HUDEP-2 (cell line): ENCODE data around the gene HOXC11.

Source experiments
- DNase-seq, 76 experiments: peaks; one replicate each; lab custom pipeline; 2025; ENCODE audit not compliant: unreplicated experiment in 76 of 76; lab: John Stamatoyannopoulos, UW

HOXC11 gene

DNA sequence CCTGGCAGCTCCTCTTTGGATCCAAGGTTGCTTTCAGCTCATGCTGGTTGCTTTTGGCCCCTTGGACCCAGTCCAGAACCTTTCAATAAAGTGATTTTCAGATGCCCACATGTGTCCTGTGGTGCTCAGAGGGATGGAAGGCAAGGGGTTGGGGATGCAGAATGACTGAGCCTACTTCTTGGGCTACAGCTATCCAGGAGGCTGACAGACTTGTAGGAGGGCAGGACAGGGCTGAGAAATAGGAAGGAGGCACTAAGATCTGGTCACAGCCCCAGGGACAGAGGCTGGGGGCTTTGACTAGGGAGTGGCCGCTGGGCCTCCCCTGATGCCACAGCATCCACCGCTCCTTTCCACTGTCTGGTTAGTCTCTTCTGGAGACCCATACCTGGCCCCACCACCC, 1.2 kb upstream of the HOXC11 start:
- no peak for DNase-seq

GRCh38 chr12:53972152-53972702, 699 bp upstream of the HOXC11 start:
- no peak for DNase-seq

GRCh38 chr12:53973236-53974042, 513 bp downstream of the HOXC11 start:
- DNase-seq, result no peak

GRCh38 chr12:53974084-53975063, 1.4 kb downstream of the HOXC11 start, which contains the start of gene HOTAIR:
HOTAIR (minus strand) TSS chr12:53974954.
- no peak for DNase-seq

DNA sequence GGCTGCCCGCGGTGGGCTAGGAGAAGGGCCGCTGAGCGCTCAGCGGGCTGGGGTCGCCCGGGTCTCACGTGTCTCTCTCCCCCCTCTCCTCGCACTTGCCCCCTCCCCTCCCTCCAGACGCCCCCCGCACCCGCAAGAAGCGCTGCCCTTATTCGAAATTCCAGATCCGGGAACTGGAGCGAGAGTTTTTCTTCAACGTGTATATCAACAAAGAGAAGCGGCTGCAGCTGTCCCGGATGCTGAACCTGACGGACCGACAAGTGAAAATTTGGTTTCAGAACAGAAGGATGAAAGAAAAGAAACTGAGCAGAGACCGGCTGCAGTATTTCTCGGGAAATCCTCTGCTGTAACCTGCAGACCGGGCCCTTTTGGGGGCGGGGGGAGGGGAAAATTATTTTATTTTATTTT, 2.1 kb downstream of the HOXC11 start:
- no peak for DNase-seq

DNA sequence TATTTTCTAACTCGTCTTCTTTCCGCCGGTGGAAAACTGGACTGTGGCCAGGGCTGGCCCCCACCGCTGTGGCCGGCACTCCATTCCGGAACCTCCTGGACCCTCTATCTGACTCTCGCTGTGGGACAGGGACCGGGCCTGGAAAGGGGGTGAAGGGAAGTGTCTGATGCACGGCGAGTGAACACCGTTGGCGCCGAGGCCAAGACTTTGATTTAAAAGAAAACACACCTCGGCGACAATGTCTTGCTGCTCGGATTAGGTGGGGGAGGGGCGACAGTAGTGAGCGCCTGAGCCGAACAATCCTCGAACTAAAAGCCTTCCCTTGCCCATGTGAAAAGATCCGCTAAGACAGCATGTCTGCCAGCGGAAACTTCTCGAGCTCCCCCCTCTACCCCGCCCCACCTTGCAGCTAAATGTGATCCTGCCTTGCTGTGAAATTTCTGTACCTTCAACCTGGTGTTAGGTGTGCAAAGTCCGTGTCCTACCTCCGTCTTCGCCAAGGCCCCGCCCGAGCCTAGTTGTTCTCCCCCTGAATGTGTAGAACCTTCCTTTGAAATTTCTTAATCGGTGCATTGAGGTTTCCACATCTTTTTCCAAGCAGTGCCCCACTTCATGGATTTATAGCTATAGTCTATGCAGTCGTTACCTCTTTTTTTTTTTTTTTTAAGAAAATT, 2.7 kb downstream of the HOXC11 start:
- no peak for DNase-seq

GRCh38 chr12:53976172-53976822, 3.4 kb downstream of the HOXC11 start:
- no peak for DNase-seq

- no peak for DNase-seq
Measured at GRCh38 chr12:53976823-53977595, 4.1 kb downstream of the HOXC11 start.

DNA sequence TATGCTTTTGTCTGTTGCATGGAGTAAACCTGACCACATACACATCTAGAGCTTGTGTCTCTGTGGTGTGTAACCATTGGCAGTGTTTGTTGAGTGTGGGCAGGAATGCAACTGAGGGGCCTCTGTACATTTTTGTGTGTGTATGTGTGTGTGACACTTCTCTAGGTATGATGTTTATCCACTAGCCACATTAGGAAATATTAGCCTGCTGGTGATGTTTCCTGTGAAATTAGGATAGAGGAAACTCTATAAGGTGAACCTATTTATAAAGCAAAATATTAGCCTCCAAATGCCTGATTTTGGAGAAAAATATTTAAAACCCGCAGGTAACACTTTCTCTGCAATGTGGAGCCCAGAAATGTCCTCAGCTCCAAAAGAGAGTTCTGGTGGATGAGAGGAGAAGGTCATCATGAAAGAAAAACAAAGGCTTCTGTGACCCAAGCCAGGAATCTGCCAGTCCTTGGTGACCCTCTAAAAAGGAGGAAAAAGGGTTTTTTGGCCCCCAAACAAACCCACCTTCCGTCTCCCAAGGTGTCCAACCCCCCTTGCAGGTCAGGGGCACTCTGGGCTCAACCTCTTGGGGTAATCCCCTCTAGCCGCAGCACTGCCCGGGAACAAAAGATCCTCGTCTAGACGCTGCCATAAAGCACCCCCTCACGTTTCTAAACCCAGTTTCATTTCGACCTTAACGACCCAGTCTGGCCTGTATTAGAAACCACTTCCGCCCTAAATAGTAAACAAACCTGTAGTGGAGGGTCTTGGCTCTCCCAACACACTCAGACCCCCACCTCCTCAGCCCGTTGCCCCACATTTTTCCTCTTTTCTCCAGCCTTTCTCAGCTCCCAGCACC, 4.9 kb downstream of the HOXC11 start:
- no peak for DNase-seq

GRCh38 chr12:53978477-53979356, 5.8 kb downstream of the HOXC11 start:
- no peak for DNase-seq

DNA sequence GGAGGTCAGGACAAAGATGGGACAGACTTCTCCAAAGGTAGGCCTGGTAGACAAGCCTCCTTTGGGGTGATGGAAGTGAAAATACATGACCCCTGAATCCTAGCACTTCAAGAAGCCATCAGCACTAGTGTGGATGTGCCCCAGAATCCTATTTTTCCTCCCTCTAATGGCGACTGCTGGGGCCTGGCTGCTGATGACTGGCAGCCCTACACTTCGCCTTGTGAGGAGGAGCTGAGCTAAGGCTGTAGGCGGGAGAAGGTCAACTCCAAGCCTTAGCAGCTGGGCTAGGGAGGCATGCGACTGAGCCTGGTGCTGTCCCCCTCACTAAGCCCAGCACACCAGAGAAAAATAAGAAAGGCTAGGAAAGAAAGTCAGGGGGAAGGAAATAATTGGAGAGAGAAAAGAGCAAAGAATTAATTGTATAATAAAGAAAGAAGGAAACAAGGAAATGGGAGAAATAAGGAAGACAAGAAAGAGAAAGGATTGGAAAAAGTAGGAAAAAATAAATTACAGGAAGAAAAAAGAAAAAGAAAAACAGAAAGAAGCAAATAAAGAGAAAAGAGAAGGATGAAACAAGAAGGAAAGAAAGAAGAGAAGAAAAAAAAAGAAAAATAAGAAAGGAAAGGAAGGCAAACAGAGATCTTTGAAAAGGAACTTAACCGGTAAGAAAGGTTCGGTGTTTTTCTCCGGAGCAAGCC, 7.3 kb downstream of the HOXC11 start:
- DNase-seq, result no peak

GRCh38 chr12:53980802-53981496, 8.0 kb downstream of the HOXC11 start:
- DNase-seq, result no peak

DNA sequence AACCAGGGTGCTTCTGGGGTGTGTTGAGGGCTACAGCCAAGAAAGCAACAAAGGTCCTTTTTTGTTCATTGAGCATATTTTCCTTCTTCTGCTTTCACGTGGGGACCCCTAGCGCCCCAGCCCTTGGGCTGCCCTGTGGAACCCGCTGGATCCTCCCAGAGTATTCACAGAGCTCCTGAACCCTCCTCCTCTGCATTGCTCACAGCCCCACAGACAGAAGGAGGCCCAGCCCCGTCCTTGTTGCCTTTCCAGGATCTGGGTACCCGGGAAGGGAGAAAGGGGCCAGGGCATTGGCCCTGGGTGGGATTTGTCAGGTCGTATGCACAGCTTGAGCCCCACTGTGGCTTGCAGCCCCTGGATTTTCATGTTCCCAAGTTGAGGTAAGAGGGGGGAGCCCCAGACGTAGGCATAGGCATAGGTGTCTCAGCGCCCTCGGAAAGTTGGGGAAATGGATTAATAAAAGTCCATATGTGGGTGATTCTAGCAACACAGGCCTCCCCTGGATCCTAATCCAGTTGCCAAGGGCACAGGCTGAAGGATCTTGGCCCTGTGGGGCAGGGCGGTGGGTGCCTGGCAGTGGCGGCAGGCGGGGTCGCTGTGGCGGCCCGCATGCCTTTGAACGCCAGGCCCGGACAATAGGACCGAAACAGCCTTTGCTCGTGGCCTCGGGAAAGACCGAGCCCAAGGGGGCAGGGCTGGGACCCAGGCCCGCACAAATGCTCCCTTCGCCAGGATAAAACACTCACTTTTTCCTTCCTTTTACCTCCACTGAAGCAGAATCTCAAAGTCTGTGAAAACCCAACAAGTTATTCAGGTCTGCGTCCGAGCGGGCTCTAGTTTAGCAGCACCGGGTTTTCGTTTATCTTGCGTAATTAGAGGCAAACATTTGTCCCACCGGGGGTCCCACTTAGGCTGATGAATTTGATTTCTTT, 9.0 kb downstream of the HOXC11 start:
- DNase-seq, result no peak

DNA sequence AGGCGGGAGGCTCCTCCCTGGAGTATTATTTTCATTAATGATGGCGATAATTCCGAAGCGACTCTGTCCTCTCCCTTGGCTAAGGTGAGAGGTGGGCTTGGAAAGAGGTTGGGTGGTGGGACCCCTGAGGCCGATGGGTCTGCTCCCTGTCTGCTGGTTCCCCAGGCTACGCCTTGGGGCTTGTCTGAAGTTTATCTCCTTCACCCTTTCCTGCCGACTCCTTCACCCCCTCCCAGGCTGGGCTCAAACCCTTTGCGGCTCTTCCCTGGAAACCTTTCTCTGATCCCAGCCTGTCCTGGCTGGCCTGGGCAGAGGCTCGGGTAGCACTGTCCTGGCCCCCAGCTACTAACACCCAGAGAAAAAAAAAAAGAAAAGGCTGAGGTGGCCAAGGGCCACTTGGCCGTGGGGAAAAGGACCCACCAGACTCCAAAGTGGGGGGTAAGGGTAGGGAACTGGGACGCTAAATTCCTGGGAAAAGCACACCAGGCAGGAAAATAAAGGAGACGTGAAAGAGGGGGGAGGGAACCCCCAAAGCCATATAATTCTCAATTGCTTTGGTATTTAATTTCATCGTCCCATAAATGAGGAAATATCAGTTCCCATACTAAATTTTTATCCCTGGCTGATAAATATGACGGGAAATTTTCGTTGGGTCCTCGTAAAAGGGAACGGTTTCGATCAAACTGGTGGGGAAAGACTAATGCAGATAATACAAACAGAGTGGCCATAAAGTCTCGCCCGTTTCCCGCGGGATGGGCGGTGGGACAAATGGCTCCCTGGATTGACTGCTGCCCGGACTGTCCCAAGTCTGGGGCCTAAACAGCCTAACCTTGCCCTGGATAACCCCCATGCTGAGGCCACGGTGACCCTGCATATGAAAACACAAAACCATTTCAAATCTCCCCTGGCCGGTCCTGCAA, 10.0 kb downstream of the HOXC11 start:
- DNase-seq, result no peak
